Measurements from ENCODE around the gene CTSS.
A peak's percentile ranks its signal among the peaks of the same experiment; 100 is the strongest.
"Not testable (repeated sequence)": the region's sequence is repeated elsewhere in the genome, so short reads cannot be mapped to it uniquely, and the experiment has no call there.

CTSS gene

DNA sequence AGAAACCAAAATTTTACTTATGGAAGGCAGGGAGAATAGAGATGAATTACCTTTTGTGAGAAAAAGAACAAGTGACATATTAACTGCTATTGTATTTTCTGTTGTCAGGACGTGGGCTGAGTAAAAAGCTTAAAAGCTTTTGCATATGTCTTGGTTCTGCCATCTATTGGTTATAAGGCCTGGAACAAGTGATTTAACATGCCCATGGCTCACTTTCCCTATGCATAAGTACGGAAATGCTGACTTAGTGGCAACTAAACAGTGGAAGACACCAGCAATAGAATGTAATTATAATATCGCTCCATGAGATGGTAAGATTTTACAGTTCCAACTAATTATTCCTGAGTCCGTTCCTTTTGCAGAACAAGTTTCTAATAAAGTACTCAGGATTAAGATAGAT lies 6.7 kb upstream of the CTSS start:
- peak in 1 of 2 experiments; percentile 39 for DNase-seq

DNA sequence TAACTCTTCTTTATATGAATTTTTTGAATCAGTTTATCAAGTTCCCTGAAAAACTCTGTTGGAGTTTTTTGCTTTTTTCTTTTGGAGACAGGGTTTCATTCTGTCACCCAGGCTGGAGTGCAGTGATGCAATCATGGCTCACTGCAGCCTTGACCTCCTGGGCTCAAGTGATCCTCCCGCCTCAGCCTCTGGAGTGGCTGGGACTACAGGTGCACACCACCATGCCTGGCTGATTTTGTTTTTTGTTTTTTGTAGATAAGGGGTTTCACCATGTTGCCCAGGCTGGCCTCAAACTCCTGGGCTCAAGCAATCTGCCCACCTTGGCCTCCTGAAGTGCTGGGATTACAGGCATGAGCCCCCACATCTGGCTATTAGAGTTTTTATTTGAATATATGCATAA lies 2.1 kb upstream of the CTSS start:
- DNase-seq = not testable (repeated sequence)

DNA sequence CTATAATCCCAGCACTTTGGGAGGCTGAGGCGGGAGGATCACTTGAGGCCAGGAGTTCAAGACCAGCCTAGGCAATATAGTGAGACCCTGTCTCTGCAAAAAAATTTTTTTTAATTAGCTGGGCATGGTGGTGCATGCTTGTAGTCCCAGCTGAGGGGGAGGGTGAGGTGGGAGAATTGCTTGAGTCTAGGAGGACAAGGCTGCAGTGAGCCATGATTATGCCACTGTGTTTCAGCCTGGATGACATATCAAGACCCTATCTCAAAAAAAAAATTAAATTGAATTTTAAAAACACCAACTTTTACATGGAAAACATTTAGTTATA lies 361 bp upstream of the CTSS start:
- not testable (repeated sequence) for DNase-seq

DNA sequence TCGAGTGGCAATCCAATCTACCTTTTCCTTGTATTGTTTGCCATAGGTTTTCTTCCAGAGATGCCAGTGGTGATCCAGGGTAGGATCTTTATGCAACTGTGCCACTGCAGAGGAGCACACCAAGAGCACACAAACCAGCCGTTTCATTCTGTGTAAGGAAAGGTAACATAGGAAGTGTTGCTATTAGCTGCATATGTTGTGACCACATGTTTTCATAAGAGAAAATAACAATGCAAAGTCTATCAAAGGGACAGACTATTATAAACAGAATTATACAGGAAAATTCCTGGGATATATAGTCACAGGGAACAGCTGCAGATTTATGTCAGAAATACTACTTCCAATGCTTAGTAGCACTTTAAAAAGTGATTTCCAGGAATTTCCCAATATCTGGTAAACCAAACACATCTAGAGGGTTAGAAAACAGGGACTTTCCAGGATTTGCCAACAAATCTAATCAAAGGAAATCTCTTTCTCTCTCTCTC lies 919 bp downstream of the CTSS start:
- no peak for DNase-seq

DNA sequence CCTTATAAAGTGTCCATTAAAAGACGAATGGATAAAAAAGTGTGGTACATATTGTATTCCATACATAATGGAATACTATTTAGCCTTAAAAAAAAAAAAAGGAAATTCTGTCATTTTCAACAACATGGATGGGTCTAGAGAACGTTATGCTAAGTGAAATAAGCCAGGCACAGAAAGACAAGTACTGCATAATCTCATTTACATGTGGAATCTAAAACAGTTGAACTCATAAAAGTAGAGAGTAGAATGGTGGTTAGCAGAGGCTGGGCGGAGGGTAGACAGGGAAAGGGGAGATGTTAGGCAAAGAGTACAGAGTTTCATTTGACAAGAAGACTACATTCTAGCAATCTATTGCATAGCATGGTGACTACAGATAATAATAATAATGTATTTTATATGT lies 2.6 kb downstream of the CTSS start:
- DNase-seq = peak in 1 of 2 experiments; percentile 57

DNA sequence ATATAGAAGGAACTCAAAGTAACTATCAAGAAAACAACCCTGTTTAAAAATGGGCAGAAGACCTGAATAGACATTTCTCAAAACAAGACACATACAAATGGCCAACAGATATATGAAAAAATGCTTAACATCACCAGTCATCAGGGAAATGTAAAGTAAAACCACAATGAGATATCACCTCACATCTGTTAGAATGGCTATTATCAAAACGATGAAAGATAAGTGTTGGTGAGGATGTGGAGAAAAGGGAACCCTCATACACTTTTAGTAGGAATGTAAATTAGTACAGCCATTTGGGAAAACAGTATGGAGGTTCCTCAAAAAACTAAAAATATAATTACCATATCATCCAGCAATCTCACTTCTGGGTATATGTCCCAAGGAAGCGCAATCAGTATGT lies 3.0 kb downstream of the CTSS start:
- no peak for DNase-seq

DNA sequence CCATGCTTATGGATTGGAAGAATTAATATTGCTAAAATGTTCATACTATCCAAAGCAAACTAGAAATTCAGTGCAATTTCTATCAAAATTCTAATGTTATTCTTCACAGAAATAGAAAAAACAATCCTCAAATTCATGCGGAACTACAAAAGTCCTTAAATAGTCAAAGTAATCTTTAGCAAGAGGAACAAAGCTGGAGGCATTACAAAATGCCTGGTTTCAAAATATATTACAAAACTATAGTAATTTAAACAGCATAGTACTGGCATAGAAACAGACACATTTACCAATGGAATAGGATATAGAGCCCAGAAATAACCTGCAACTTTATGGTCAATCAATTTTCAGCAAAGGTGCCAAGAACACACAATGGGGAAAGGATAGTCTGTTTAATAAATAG lies 3.8 kb downstream of the CTSS start:
- DNase-seq = no peak

DNA sequence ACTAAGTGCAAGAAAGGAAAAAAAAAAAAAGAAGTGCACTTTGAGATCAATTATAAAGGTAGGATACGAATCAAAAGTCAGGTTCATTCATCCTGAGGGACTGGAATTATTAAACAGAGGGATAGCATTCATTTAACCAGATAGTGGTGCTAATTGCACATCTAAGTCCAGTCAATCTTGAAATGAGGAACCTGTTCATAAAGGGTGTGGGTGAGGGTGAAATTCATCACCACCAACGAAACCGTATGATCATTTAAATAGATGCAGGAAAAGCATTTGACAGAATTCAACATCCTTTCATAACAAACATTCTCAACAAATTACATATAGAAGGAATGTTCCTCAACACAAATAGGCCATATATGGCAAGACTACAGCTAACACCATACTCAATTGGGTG lies 5.6 kb downstream of the CTSS start:
- DNase-seq = no peak

DNA sequence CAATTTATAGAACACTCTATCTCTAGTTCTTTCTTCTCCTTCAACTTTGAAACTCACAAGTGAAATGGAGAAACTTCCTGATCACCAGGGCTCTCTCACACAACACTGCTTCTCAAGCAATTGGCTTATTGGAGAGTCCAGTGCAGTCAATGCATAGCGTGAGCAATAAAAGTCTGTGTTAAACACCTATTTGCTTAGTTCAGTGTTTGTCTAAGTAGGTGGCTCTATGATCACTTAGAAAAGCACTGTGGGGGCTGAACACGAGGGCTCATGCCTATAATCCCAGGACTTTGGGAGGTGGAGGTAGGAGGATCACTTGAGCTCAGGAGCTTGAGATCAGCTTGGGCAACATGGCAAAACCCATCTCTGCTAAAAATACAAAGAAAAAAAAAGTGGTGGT lies 12.2 kb downstream of the CTSS start:
- no peak for DNase-seq

DNA sequence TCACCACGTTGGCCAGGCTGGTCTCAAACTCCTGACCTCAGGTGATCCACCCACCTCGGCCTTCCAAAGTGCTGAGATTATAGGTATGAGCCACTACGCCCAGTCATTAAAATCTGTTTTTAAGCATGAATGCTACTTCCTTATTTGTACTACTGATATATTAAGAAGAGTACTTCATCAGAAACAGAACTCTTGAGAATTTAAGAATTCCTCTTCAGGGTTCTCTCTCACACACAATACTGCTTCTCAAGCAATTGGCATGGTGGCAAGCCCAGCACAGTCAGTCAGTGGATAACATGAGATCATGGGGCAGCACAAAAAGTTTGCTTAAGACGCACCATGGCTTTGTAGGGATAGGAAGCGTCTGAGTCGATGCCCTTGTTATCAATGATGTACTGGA lies 14.1 kb downstream of the CTSS start:
- DNase-seq = no peak

DNA sequence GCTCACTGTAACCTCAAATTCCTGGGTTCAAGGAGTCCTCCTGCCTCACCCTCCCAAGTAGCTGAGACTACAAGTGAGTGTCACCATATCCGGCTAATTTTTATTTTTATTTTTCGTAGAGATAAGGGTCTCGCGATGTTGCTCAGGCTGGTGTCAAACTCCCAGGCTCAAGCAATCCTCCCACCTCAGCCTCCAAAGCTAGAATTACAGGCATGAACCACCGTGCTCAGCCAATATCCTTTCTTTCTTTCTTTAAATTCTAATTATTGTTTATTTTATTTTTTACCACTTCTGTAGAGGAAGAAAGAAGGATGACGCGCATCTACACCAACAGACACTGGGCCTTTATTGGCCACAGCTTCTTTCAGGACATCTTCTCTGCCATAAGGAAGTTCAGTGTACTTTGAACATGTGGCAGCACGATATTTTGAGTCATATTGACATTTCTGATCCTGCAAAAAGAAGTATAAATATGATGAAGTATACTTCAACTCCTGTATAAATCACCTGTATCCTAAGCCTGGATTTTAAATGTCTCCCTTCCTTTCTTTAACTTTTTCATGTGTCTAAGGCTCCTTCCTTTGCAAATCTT lies 15.8 kb downstream of the CTSS start:
- DNase-seq = no peak

DNA sequence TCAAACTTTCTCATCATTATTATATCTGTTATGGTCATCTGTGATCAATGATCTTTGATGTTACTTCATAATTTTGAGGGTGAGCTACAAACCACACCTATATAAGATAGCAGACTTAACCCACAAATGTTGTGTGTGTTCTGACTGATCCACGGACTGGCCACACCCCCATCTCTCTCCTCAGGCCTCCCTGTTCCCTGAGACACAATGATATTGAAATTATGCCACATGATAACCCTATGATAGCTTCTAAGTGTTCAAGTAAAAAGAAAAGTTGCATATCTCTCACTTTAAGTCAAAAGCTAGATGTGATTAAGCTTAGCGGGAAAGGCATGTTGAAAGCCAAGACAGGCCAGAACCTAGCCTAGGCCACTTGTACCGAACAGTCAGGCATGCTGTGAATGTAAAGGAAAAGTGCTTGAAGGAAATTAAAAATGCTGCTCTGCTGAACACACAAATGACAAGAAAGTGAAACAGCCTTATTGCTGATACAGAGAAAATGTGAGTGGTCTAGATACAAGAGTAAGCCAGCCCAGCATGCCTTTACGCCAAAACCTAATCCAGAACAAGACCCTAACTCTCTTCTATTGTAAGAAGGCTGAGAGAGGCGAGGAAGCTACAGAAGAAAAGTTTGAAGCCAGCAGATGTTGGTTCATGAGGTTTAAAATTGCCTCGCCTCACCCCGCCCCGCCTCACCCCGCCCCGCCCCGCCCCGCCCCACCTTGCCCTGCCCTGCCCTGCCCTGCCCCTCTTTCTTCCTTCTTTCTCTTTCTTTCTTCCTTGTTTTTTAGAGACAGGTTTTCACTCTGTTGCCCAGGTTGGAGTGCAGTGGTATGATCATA lies 16.5 kb downstream of the CTSS start:
- DNase-seq = no peak

DNA sequence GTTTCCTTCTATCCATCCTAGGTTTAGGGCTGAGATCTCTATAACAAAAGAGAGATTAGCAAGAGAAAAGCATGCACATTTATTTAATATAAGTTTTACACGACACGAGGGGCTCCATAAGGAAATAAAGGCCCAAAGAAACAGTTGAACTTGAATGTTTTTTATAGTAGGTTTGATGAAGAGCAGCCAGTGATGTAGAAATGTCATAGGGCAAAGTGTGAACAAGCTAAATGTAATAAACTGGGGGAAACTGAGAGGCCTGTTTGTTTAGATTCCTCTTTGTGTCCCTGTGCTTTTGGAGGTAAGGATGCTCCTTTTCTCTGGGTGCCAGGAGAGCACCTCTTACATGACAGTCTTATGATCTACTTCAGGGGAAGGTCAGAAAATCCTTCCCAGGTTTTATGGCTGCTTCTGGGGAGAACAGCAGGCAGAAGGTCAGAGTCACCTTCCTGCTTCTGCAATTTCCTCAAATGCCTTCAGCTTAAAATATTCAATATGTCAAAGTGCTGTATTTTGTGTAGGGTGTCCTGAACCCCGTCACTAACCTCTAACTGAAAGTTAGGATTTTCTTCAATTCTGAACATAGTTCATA lies 35.4 kb downstream of the CTSS start:
- DNase-seq = no peak

DNA sequence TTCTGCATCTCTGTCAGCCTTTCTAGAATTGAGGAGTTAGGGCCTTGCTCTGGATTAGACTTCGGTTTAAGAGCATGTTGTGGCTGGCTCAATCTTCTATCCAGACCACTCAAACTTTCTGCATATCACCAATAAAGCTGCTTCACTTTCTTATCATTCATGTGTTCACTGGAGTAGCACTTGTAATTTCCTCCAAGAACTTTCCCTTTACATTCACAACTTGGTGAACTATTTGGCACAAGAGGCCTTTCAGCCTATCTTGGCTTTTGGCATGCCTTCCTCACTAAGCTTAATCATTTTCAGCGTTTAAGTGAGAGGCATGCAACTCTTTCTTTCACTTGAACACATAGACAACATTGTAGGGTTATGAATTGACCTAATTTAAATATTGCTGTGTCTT lies 41.2 kb downstream of the CTSS start:
- DNase-seq = no peak

DNA sequence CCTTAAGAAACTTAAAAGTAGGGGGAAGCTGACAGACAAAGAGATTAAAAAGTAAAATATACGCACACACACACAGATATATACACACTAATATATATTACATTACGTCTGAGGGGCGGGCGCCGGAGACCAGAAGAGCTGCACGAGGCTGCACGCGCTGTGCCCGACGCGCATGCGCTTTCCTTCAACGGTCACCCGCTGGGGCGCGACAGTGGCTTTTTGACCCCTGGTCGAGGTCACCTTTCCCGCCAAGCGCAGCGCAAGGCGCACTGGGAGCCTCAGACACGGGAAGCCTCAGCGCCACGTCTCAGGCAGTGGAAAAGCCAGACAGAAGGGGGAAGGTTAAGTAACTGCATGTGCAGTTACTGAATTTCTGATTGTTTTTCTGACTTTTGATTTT lies 44.9 kb downstream of the CTSS start, which contains the start of gene HORMAD1:
Gene HORMAD1 (minus strand): TSS at position 193 of the 400 bp plus-strand sequence. CDS start 1,390 bp downstream, outside the sequence.
- DNase-seq = no peak

DNA sequence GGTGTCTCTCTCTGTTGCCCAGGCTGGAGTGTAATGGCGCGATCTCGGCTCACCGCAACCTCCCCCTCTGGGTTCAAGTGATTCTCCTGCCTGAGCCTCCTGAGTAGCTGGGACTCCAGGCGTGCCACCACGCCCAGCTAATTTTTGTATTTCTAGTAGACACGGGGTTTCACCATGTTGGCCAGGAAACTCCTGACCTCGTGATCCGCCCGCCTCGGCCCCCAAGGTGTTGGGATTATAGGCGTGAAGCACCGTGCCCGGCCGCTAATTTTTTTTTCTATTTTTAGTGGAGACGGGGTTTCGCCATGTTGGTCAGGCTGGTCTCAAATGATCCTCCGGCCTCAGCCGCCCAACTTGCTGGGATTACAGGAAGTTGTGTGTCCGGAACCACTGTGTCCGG lies 45.5 kb downstream of the CTSS start:
- DNase-seq = no peak

DNA sequence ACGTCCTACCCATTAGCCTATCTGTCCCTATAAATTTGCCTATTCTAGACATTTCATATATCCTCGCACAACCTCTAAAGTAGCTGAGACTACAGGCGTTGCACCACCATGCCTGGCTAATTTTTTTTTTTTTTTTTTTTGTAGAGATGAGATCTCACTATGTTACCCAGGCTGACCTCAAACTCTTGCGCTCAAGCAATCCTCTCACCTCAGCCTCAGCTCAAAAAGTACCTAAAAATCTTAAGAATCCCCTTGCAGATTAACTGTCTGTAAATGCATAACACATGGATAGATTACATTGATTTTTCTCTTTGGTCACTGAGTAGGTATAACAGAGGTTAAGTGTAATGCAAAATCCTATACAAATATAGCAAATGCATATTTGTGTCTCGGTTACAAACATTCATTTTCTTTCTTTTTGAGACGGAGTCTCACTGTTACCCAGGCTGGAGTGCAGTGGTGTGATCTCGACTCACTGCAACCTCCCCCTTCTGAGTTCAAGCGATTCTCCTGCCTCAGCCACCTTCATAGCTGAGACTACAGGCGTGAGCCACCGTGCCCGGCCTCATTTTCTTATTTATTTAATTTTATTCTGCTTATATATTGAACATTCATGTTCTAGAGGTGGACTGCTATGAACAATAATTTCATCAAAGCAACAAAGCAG lies 47.2 kb downstream of the CTSS start:
- DNase-seq = no peak

DNA sequence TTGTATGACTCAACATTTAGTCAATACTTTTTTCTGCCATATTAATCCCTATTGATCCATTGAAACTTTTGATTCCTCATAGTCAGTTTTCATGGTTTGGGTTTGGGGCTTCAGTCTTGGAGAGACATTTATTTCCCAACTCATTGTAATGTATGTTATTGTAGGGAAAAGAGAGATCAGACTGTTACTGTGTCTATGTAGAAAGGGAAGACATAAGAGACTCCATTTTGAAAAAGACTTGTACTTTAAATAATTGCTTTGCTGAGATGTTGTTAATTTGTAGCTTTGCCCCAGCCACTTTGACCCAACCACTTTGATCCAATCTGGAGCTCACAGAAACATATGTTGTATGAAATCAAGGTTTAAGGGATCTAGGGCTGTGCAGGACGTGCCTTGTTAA lies 56.5 kb downstream of the CTSS start:
- not testable (repeated sequence) for DNase-seq

DNA sequence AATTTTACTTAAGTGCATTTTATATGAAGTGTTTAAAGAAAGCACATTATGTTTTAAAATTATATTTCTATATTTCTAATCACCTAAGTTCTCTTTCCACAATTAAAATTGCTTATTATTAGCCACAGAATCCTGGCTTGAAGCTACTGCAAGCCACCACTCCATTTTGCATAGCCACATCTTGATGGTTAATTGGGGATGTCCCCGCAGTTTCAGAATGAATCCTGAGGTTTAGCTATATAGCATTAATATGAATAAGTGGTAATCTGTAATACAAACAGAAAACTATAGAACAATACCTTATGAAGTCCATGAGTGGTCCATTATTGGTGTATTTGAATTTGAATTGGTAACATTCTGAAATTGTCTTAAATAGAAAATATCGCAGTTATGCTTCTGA lies 57.0 kb downstream of the CTSS start:
- no peak for DNase-seq

DNA sequence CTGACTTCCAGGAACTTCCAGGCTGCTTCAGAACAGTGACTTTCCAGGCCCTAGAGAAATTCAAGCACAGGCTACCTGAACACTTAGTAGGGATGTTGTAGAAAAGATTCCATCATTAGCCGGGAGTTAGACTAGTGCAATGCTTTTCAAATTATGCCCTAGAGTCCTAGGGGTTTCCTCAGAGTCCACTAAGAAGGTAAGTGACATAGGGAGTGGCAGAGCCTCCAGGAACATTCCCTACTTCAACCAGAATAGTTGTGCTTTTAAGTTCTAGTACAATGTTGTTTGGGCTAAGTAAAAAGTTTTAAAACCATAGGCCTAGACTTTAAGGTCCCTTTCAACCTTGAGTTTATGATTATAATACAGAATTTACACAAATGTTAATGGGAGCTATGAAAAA lies 59.5 kb downstream of the CTSS start:
- DNase-seq = no peak

DNA sequence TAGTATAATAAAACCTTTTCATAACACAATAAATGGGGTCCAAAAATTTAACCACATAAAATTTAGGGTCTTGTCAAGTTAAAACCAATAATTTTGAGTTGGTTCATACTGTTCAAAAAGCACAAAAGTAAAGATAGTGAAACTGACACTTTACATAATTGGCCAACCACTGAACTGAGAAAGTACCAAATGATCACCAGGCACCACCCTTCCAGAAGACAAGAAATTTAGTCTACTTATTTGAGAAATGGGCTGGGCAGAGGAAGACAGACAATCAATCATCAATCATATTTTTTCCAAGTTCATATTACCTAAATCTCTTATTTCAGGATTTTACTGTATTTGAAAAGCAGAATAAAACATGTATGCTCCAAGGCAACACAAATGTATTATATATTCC lies 62.2 kb downstream of the CTSS start:
- peak in 1 of 2 experiments; percentile 24 for DNase-seq

DNA sequence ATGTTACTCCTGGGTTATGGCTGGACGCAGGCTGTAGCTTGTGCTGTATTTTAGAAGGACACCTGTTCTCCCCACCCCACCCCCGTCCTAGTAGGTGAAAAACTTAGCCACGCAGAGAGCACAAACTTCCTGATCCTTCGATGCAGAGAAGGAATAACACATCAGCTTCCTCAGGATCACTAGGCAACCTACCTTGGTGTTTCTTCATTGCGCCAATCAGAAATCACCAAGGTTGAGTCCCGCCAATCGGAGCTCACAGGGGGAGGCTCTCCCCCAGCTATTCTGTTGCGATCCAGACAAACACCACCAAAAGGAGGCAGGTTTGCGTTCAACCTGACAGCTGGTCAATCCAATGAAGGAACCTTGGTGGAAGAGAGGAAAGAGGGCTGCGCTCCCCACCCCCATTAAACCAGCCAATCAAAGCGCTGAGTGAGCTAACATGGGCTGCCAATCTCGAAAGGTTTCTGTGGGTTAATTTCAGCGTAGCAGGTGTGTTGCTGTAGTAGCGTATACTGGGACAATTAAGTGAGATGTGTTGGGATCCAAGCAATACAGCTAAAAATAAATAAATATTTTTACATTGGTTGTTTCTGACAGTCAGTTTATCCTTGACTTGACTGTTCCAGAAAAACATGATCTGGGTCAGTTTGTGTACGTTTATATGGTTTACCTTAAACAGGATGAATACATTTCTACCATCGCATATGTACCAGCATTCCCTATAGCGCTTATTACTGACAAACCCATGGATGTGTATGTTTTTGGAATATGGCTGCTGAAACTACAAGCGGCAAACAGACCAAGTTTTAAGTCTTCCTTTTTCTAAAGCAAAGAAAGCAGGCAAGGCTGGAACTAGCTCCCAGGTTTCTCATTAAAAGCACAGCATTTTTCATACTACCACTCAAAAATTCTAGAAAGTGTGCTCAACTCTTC lies 68.3 kb downstream of the CTSS start, which contains the start of gene GOLPH3L:
Gene GOLPH3L (minus strand): TSS at position 160 of the 933 bp plus-strand sequence. CDS start 2,316 bp downstream, outside the sequence.
- peak; percentile 100 for DNase-seq
